Activated naive CD8-positive, alpha-beta T cell treated with anti-CD3 and anti-CD28 coated beads, Interleukin-2, amount 10 ng/mL, durations not matched to agents 7 days and 5 days (primary cell): ENCODE results near the gene PITPNC1. TPM values are rescaled to one million over a fixed set of nuclear protein-coding genes. Genes with fewer than 3 reads are reported as not detected.
"Not testable (repeated sequence)": the region's sequence is repeated elsewhere in the genome, so short reads cannot be mapped to it uniquely, and the experiment has no call there.

Experiments
- ATAC-seq: fragments of 150-1000 bp; cut with Tn5 transposase; one replicate; pipeline ENCODE4 v1.10.0; 2021; ENCODE audit warnings: low read depth, moderate library complexity
- POLR2A ChIA-PET: fragments of 350-600 bp; sonication (Branson Sonifier 250); formaldehyde crosslinking; loops from one replicate; lab custom pipeline; 2021; ENCODE audit warnings: antibody characterized with exemption; lab: Charles Lee
- DNase-seq: peaks from one replicate; pipeline ENCODE4 v3.0.0; 2021
- H3K27ac Mint-ChIP-seq: one replicate; pipeline ENCODE4 v1.8.0; 2022; ENCODE audit warnings: mild to moderate bottlenecking, mixed read lengths
- H3K27me3 Mint-ChIP-seq: one replicate; pipeline ENCODE4 v1.8.0; 2022; ENCODE audit warnings: mild to moderate bottlenecking, moderate library complexity, mixed read lengths
- H3K36me3 Mint-ChIP-seq: one replicate; pipeline ENCODE4 v1.8.0; 2021; ENCODE audit warnings: mild to moderate bottlenecking, mixed read lengths
- H3K4me1 Mint-ChIP-seq: one replicate; pipeline ENCODE4 v1.8.0; 2021; ENCODE audit warnings: mixed read lengths
- H3K4me3 Mint-ChIP-seq: one replicate; pipeline ENCODE4 v1.8.0; 2022; ENCODE audit warnings: mild to moderate bottlenecking, moderate library complexity, mixed read lengths
- H3K9me3 Mint-ChIP-seq: one replicate; pipeline ENCODE4 v1.8.0; 2021; ENCODE audit warnings: mixed read lengths
- total RNA-seq, 2 experiments: library from RNA; stranded (reverse); gene quantifications; one replicate each; pipeline ENCODE4 v1.2.3, GENCODE V29; 2021

PITPNC1 gene
- total RNA-seq, 2 experiments from 2014 or later, result 100 to 104 TPM

DNA sequence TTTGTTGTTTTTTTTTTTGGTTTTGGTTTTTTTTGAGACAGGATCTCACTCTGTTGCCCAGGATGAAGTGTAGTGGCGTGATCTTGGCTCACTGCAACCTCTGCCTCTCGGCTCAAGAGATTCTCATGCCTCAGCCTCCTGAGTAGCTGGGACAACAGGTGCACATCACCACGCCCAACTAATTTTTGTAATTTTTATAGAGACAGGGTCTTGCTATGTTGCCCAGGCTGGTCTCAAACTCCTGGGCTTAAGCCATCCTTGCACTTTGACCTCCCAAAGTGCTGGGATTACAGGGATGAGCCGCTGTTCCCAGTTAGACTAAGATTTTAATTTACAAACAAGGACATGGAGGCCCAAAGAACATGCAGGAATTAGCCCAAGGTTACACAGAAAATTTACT is 248.9 kb downstream of the PITPNC1 start:
- H3K9me3 Mint-ChIP-seq, result no peaks in the 10 kb centered on the region
- no peak overlapping the region for H3K4me3 Mint-ChIP-seq
- no peaks in the 10 kb centered on the region for H3K4me1 Mint-ChIP-seq
- no peak overlapping the region for H3K27ac Mint-ChIP-seq
- ATAC-seq (no peak), DNase-seq (no peak)
- POLR2A ChIA-PET, result interaction anchor here (0.7 kb wide), 1 partner anchor 23 kb away, joined by 4 read pairs; no protein-coding TSS in a partner anchor
- no peaks in the 10 kb centered on the region for H3K27me3 Mint-ChIP-seq
- peaks cover 8% of the 10 kb centered on the region for H3K36me3 Mint-ChIP-seq

DNA sequence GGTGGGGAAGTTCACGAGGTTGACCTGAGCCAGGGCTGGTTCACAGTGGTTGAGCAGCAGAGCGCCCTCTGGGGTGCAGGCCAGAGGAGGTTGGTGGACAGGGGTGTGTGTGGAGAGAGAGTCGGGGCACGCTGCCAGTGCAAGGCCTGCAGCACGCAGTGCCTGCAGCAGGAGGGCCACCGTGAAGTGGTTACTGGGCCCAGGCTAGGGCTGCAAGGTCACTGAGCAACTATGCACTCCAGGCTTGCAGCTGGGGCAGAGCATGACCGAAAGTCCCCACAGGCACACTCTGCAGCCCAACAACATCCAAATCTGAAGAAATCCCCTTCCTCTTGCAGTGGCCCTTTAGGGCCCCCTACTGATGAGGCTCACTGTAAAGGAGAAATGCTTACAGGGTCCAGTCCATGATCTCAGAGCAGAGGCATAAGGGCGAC is 251.5 kb downstream of the PITPNC1 start:
- H3K4me1 Mint-ChIP-seq, result no peaks in the 10 kb centered on the region
- H3K9me3 Mint-ChIP-seq, result no peaks in the 10 kb centered on the region
- no peaks in the 10 kb centered on the region for H3K27me3 Mint-ChIP-seq
- H3K4me3 Mint-ChIP-seq, result no peak overlapping the region
- H3K27ac Mint-ChIP-seq, result no peak overlapping the region
- H3K36me3 Mint-ChIP-seq, result peaks cover 6% of the 10 kb centered on the region
- DNase-seq (no peak), ATAC-seq (peak; percentile 18)
- POLR2A ChIA-PET, result no interaction called here

DNA sequence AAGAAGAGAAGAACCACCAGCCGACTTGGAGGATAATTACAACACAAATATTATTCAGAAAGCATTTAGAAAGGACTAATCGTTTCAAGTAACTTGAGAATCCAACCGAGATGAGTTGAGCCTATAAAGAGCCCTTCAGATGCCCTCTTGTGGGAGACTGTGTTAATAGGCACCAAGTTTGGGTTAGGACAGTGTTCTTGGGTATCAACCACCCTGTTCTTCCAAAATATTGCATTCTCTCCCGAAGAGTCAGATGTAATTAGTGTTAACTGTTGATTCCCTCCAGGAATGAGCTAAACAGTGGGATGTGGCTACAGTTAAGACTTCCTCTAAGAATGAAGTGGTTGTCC is 252.9 kb downstream of the PITPNC1 start:
- Mint-ChIP-seq H3K4me1 (no peaks in the 10 kb centered on the region), H3K9me3 (no peaks in the 10 kb centered on the region), H3K27ac (no peak overlapping the region), H3K27me3 (no peaks in the 10 kb centered on the region), H3K36me3 (peaks cover 6% of the 10 kb centered on the region), H3K4me3 (no peak overlapping the region)
- ATAC-seq, result no peak
- no peak for DNase-seq
- POLR2A ChIA-PET, result interaction anchor here (0.9 kb wide), 1 partner anchor 58 kb away, joined by 4 read pairs; no protein-coding TSS in a partner anchor

- H3K9me3 Mint-ChIP-seq, H3K4me1 Mint-ChIP-seq, H3K27me3 Mint-ChIP-seq, DNase-seq, H3K36me3 Mint-ChIP-seq, H3K4me3 Mint-ChIP-seq, H3K27ac Mint-ChIP-seq, POLR2A ChIA-PET, ATAC-seq: not testable (repeated sequence)
Observed at GRCh38 chr17:67630836-67631235, 253.8 kb downstream of the PITPNC1 start.

DNA sequence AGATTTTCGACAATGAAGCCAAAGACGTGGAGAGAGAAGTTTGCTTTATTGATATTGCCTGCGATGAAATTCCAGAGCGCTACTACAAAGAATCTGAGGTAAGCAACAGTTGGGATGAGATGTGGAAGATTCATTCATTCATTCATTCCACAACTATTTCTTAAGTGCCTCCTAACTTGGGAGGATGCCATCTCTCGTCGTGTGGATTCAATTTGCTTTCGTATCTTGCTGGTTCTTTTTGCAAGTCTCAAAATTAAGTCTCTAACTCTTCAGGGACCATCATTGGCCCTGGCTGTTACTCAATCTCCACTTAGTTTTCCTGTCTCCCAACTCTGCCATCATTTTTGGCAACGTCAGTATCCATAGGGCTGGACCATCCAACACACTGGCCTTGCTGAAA is 255.1 kb downstream of the PITPNC1 start:
- ATAC-seq (no peak), DNase-seq (no peak)
- H3K36me3 Mint-ChIP-seq, result peaks cover 3% of the 10 kb centered on the region
- POLR2A ChIA-PET, result no interaction called here
- no peaks in the 10 kb centered on the region for H3K27me3 Mint-ChIP-seq
- no peak overlapping the region for H3K4me3 Mint-ChIP-seq
- H3K4me1 Mint-ChIP-seq, result no peaks in the 10 kb centered on the region
- H3K9me3 Mint-ChIP-seq, result no peaks in the 10 kb centered on the region
- no peak overlapping the region for H3K27ac Mint-ChIP-seq

GRCh38 chr17:67633751-67634211 is 256.7 kb downstream of the PITPNC1 start:
- POLR2A ChIA-PET, result no interaction called here
- Mint-ChIP-seq H3K36me3 (peaks cover 6% of the 10 kb centered on the region), H3K27me3 (no peaks in the 10 kb centered on the region), H3K4me1 (no peaks in the 10 kb centered on the region), H3K4me3 (no peak overlapping the region), H3K9me3 (no peaks in the 10 kb centered on the region), H3K27ac (no peak overlapping the region)
- no peak for ATAC-seq
- DNase-seq, result no peak

DNA sequence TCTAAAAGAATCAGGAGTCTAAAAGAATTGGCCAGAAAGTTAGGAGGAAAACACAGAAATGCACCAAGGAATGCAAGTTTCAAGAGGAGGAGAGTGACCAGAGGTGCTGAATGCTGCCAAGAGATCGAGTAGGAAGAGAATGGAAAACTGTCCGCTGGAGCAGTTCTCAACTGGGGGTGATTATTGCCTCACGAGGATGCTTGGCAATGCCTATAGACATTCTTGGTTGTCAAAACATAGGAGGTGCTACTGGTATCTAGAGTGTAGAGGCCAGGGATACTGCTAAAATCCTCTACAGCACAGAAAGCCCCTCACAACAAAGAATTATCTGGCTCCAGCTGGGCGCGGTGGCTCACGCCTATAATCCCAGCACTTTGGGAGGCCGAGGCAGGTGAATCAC is 258.6 kb downstream of the PITPNC1 start:
- no peak overlapping the region for H3K4me3 Mint-ChIP-seq
- POLR2A ChIA-PET, result no interaction called here
- no peaks in the 10 kb centered on the region for H3K27me3 Mint-ChIP-seq
- H3K9me3 Mint-ChIP-seq, result no peaks in the 10 kb centered on the region
- H3K4me1 Mint-ChIP-seq, result no peaks in the 10 kb centered on the region
- H3K36me3 Mint-ChIP-seq, result peaks cover 6% of the 10 kb centered on the region
- ATAC-seq (no peak), DNase-seq (no peak)
- no peak overlapping the region for H3K27ac Mint-ChIP-seq

DNA sequence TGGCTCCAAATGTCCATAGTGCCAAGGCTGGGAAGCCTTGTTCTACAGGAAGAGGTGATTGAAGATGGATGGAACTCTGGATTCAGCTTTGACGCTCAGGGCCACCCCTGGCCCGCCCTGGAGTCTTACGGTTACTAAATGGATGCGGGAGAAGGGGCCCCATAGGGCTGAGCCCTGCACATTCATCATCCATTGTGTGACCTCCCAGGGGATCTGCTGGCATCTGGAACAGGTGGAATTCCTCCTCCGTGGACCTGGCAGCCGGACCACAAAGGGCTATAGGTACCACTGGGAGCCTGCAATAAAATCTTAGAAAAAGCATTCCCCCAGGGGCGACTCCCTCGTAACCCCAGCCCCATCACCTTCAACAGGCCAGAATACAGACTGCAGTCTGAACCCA is 259.2 kb downstream of the PITPNC1 start:
- DNase-seq, result no peak

GRCh38 chr17:67636834-67637520 is 259.9 kb downstream of the PITPNC1 start:
- ATAC-seq, result no peak
- H3K4me1 Mint-ChIP-seq, result no peaks in the 10 kb centered on the region
- H3K9me3 Mint-ChIP-seq, result no peaks in the 10 kb centered on the region
- no peaks in the 10 kb centered on the region for H3K27me3 Mint-ChIP-seq
- no peak overlapping the region for H3K27ac Mint-ChIP-seq
- no peak for DNase-seq
- H3K36me3 Mint-ChIP-seq, result peaks cover 6% of the 10 kb centered on the region
- POLR2A ChIA-PET, result no interaction called here
- H3K4me3 Mint-ChIP-seq, result no peak overlapping the region

More for the DNA sequence above, 259.2 kb downstream of the PITPNC1 start:
- H3K27me3 Mint-ChIP-seq, result no peaks in the 10 kb centered on the region
- no peak overlapping the region for H3K27ac Mint-ChIP-seq
- no peaks in the 10 kb centered on the region for H3K4me1 Mint-ChIP-seq
- no peaks in the 10 kb centered on the region for H3K9me3 Mint-ChIP-seq
- POLR2A ChIA-PET, result no interaction called here
- H3K4me3 Mint-ChIP-seq, result no peak overlapping the region
- no peak for ATAC-seq
- H3K36me3 Mint-ChIP-seq, result peaks cover 6% of the 10 kb centered on the region

- ATAC-seq, result no peak
- no peak overlapping the region for H3K27ac Mint-ChIP-seq
Observed at GRCh38 chr17:67637901-67638641, 261.0 kb downstream of the PITPNC1 start.

GRCh38 chr17:67638871-67639270 is 261.8 kb downstream of the PITPNC1 start:
- H3K4me1 Mint-ChIP-seq, result no peaks in the 10 kb centered on the region
- POLR2A ChIA-PET, result no interaction called here
- ATAC-seq (no peak), DNase-seq (no peak)
- H3K36me3 Mint-ChIP-seq, result peaks cover 6% of the 10 kb centered on the region
- H3K27me3 Mint-ChIP-seq, result no peaks in the 10 kb centered on the region
- H3K9me3 Mint-ChIP-seq, result no peaks in the 10 kb centered on the region
- no peak overlapping the region for H3K4me3 Mint-ChIP-seq
- no peak overlapping the region for H3K27ac Mint-ChIP-seq

More at GRCh38 chr17:67637901-67638641, 261.0 kb downstream of the PITPNC1 start:
- peaks cover 6% of the 10 kb centered on the region for H3K36me3 Mint-ChIP-seq
- H3K27me3 Mint-ChIP-seq, result no peaks in the 10 kb centered on the region
- no peaks in the 10 kb centered on the region for H3K4me1 Mint-ChIP-seq
- POLR2A ChIA-PET, result no interaction called here
- no peak for DNase-seq
- H3K4me3 Mint-ChIP-seq, result no peak overlapping the region
- no peaks in the 10 kb centered on the region for H3K9me3 Mint-ChIP-seq

- Mint-ChIP-seq H3K4me3 (no peak overlapping the region), H3K36me3 (peaks cover 9% of the 10 kb centered on the region), H3K27me3 (no peaks in the 10 kb centered on the region), H3K27ac (no peak overlapping the region), H3K4me1 (no peaks in the 10 kb centered on the region), H3K9me3 (no peaks in the 10 kb centered on the region)
- no peak for ATAC-seq
- POLR2A ChIA-PET, result no interaction called here
- no peak for DNase-seq
Observed at GRCh38 chr17:67639555-67639954, 262.5 kb downstream of the PITPNC1 start.

DNA sequence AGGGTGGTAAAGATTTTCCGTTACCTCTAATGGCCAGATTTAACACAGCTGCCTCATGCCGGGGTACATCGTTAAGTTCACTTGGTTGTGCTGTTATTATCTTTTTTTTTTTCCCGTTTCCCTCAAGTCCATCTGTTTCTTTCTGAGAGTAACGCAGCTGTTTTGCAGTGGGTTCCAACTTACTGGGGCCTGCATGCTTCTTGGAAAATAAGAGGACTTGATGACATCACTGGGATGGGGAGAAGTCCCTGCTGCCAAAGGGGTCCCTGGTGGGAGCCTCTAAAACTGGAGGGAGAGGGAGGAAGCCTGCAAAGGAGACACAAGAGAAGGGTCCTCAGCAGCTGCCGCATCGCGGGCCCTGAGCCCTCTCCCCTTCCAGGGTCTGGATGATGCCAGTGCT is 262.9 kb downstream of the PITPNC1 start:
- DNase-seq (no peak), ATAC-seq (no peak)
- no peaks in the 10 kb centered on the region for H3K9me3 Mint-ChIP-seq
- H3K4me3 Mint-ChIP-seq, result no peak overlapping the region
- H3K4me1 Mint-ChIP-seq, result no peaks in the 10 kb centered on the region
- no peak overlapping the region for H3K27ac Mint-ChIP-seq
- POLR2A ChIA-PET, result interaction anchor here (0.6 kb wide), 1 partner anchor 266 kb away, joined by 4 read pairs; no protein-coding TSS in a partner anchor
- H3K36me3 Mint-ChIP-seq, result peaks cover 9% of the 10 kb centered on the region
- H3K27me3 Mint-ChIP-seq, result no peaks in the 10 kb centered on the region

DNA sequence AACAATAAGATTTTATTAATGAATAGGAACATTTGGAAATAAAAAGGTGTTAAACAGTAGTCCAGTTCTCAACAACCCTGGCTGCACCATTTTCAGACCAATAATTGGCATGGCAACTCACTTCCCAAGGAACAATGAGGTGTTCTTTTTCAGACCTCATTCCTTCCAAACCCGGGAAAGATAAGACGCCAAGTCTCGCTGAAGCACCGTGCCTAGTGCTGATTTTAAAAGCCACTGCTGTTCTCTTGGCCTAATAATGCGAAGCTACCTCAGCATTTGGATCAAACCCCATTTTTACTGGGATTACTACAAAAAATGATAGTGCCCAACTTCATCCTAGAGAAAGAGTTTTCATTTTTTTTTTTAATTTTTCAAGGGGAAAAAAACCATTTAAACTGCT is 265.4 kb downstream of the PITPNC1 start:
- Mint-ChIP-seq H3K27me3 (no peaks in the 10 kb centered on the region), H3K27ac (no peak overlapping the region), H3K4me3 (no peak overlapping the region), H3K4me1 (no peaks in the 10 kb centered on the region), H3K9me3 (no peaks in the 10 kb centered on the region), H3K36me3 (peaks cover 5% of the 10 kb centered on the region)
- DNase-seq (no peak), ATAC-seq (no peak)
- POLR2A ChIA-PET, result no interaction called here
